HuH-7.5 (cell line): Measurements from ENCODE around the gene NFRKB.
A peak's percentile ranks its signal among the peaks of the same experiment; 100 is the strongest.
"Not testable (repeated sequence)": the region's sequence is repeated elsewhere in the genome, so short reads cannot be mapped to it uniquely, and the experiment has no call there.

Experiments used
- DNase-seq: peaks from one replicate; pipeline ENCODE4 v3.0.0; 2011; ENCODE audit warnings: low spot score

NFRKB gene

DNA sequence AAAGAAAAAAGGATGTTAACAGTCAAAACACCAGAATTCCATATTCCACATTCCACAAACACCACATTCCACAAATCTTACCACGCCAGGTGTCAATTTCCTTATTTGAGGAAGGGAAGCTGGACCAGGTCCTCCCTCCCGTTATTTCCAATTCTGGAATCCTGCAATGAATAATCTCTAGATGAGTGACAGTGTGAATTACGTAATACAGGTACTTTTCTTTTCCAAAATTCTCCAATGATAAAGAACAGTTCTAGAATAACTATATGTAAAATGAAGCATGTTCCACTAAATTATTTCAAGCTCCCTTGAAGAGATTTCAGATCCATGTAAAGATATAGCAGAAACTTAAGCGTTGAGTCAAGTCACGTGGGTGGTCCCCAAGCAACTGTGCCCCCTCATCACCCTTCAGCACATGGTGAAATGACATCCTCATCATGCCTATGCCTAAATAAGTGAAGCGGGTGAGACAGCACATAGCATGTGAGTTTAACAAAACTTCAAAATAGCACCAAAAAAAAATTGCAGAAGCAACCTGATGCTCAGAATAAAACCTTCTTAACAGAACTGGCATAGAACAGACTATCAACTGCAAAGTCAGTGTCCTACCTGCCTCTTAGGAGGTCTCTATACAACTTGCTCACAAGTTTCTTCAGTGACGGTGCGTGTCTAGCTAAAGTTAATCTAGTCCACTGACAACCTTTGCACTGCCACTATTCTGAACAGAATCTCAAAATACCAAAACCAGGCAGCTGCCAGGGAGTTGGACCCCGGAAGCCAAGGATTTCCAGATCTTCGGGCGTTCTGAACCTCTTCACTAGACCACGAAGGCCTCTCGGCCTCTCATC, 876 bp downstream of the NFRKB start:
- DNase-seq: no peak

DNA sequence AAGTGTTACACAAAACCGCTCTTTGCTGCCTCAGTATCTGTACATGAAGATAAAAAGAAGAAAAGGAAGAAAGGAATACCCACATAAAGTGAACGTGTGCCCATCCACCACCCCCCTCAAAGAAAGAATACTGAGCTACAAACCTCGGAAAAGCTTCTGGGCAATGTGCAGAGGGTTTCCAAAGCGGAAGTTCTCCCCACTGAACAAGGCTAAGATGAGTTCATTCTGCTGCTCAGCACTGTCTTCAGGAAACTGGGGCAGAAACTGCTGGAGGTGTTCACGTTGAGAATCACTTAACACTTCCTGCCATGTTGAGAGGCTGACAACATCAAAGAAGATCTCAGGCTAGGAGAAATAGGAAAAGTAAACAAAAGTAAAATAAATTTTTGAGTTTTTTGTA, 6.9 kb downstream of the NFRKB start:
- DNase-seq: no peak

DNA sequence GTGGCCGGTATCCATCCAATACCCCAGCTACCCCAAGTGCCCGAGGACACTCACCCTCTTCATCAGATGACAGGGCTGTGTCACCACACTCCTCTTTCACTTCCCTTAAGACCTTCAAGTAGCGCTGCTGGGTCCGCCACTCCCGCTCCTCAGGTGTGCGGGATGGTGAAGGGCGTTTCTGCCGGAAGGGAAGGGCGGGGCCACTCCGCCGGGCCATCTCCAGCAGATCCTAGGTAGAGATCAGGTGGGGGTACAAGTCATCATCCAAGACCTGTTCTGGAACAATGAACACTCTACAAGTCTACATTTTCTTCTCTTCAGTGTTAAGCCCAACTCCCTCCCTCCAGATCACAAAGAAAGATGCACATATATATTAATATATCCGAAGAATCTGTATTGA, 10.0 kb downstream of the NFRKB start:
- no peak for DNase-seq

DNA sequence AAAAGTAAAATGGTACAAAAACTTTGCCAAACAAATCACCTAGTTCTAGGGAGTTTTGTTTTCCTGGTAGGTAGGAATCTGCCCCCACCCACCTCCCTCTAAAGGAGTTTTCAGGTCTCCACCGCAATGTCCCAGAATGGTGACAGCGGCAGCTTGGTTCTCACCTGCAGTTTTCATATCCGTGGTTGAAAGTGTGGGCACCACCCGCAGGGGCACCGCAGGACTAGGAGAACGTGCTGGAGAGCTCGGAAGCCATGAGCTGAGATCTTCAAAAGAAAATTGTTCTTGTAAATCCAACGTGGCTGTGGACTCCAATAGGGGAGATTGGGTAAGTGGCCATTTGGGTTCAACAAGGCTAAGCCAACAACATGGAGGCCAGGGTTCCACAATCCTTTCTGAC, 10.8 kb downstream of the NFRKB start:
- no peak for DNase-seq

DNA sequence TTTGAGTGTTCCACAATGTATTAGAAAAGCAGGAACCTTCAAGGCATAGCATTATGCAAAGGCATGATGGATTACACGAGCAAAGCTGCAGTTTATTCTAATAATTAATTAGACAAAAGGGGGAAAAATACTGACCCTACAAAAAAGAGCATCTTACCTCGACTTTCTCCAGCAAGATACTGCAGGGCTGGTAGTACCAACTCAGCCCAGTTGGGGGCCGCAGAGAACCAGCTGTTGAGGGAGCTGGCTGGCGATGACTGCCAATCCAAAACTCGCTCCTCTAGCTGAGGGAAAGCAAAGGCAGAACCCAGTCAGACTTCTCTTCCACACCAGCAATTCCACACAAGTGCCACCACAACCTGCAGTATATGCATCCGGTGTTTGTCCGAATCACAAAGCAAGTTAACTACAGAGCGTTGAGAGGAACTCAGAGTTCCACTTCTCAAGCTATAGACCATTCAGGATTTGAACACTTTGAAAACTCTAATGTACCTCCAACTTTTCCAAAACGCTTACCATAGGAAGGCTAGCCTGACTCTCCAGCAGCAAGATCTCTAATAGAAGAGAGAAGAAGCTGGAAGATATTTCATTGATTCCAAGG, 13.7 kb downstream of the NFRKB start:
- DNase-seq: peak; percentile 41

DNA sequence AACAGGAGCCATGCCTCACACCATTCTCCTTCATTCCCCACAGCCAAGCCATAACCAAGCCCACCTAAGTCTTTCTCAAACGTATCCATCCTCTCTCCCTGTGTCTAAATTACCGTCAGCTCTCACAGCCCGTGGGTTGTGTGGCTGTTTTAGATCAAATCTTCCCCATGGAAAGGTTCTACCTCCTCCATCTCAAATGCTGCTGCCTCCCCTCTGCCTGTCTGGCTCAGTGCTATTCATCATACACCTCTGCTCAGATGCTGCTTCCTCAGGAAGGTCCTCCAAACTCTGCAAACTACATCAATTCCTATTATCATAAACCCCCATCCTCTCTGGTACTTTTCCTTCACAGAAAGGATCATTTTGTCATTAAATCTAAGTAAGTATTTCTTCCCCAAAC, 15.1 kb downstream of the NFRKB start:
- DNase-seq: no peak

DNA sequence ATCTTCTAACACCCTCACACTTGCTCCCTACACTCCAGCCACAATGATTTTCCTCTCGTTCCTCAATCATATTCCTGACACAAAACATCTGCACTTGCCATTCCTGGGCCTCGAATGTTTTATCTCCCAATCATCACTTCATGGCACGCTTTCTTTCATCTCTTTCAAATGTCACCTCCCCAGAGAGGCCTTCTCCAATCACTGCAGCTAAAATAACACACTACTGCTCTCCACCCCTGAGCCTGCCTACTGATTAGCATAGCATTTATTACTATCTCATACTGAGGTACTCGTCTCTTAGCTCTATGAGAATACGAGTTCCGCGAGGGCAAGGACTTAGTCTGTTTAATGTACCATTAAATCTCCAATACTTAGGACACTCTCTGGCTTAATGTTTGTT, 23.5 kb downstream of the NFRKB start:
- no peak for DNase-seq

DNA sequence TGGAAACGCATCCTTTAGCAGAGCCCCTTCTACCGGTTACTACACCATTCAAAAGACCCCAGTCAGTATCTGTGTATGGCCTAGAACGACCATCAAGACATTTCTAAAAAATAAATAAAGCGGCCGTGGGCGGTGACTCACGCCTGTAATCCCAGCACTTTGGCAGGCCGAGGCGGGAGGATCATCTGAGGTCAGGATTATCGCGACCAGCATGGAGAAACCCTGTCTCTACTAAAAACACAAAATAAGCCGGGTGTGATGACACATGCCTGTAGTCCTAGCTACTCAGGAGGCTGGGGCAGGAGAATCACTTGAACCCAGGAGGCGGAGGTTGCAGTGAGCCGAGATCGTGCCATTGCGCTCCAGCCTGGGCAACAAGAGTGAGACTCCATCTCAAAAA, 26.8 kb downstream of the NFRKB start:
- not testable (repeated sequence) for DNase-seq

DNA sequence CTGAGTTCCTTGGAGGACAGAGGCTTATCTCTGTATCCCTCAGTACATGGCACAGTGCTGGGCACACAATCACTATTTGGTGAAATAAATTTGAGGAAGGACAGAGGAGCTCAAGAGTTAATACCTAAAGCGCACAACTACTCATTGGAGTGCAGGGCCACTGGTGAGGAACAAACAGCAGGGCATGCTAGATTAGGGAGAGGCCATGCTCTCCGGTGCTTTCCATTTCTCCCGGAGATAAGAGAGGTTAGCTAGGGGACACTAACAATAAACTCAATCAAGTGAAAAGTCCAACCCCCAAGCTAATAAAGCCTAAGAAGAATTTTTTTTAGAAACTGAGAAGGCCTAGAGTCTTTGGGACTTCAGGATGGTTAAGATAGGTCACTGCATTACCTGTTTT, 29.1 kb downstream of the NFRKB start:
- DNase-seq: no peak

DNA sequence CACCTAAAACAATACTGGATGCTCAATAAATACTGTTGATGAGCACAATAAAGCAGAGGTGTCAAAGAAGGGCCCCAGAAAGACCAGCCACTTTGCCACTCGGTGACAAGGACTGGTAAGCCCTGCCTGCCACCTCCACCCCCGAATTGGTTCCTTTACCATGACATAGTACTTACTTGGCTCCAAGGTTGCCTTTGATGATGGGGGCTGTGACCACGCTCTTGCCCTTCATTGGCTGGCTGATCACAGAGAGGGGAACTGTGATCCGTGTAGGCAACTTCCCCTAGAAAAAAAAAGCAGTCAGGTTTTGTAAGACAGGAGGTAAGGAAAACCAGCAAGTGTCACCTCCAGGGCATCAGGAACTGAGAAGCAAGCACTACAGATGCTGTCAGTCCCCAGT, 29.7 kb downstream of the NFRKB start:
- DNase-seq: no peak

DNA sequence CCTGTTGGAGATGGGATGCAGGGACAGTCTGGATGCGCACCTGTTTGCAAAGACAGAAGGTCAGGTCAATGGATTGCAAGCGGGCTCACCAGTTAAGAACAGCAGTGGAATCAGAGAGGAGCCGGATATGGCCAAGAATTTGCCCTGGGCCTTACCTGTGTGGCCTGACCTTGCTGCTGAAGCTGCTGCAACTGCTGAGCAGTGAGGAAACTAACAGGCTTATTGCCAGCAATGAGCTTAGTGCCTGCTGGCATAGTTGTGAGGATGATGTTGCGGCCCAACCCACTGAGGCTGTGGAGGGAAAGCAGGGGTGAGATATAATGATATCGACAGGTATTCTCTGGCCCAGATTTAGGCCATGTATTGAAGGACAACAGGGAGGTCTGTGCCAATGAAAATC, 30.6 kb downstream of the NFRKB start:
- DNase-seq: no peak

DNA sequence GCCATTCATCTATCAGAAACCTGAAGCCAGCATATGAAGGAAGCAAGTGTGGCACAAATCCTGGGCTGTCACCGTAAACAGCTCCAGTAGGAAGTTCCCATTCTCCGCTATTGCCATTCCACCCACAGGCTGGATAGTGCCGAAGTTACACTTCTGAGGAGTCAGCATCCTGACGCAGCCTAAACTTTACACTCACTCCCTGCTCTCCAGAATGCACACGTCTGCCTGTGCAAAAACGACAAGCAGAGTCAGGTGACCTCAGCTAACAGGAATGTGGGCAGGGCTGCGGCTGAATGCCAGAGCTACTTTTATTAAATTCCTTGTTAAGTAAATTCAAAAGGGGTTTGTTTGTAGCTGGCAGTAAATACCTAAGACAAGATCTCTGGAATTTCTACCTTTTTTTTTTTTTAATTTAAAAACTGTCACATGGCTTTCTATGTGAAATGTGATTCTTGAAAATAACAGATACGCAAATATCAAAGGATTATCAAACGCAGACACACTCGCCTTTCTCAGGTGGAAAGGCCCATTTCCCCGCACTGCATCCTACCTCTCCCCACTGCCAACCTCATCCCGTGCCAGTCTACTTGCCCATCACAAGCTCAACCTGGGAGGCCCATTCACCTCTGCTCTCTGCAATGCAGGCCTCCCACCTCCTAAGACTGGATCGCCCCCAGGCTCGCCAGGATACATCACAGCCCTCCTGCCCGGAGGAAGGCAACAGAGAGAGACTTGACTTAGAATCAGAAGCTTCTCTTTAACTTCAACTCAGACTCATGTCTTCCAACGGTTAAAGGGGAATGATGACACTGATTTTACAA, 33.5 kb downstream of the NFRKB start:
- DNase-seq: peak; percentile 70

DNA sequence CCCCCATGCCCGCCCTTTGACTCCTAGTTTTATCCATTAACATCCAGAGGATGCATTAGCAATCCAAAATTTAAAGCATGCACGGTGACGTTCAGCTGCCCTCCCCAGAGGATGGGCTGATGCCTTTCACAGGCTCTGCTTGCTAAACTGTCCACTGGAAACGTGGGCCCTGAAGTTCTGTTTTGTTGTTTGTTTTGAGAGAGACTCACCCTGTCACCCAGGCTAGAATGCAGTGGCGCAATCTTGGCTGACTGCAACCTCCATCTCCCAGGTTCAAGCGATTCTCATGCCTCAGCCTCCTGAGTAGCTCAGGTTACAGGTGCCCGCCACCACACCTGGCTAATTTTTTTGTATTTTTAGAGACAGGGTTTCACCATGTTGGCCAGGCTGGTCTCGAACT, 39.3 kb downstream of the NFRKB start:
- DNase-seq: no peak

DNA sequence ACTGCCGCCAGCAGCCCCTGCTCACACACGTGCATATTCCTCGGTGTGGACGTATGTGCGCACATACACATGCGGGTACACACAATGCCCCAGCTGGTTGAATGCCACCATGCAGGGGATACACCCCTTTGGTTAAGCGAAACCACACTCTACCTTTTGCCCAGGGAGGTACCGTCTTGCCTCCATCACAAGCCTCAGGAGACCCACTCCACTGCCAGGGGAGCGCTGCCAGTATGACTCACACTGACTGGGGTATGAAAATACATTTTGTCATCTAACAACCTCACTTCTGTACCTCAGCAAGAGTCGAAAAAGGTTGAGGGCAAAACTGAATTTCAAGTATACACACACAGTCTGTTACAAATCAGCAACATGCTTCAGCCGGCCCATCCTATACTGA, 40.3 kb downstream of the NFRKB start:
- no peak for DNase-seq

DNA sequence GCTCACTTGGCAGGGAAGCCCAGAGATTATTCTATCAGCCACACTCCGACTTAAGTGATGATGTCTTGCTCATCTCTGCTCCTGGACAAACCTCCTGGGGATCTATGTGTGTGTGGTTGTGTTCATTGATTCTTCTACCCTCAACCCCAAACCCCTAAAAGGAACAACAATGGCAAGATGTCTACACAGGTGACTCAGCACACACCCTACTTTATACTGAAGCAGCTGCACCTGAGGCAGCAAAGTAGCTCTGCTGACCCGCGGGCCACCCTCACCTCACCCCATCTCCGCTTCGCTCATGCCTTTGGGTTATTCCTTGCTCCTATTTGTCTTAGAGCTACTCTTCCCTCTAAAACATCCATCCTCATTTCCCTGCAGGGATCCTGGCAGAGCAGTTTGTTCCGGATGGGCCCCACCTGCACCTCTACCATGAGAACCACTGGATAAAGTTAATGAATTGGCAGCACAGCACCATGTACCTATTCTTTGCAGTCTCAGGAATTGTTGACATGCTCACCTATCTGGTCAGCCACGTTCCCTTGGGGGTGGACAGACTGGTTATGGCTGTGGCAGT, 41.1 kb downstream of the NFRKB start:
- DNase-seq: no peak

DNA sequence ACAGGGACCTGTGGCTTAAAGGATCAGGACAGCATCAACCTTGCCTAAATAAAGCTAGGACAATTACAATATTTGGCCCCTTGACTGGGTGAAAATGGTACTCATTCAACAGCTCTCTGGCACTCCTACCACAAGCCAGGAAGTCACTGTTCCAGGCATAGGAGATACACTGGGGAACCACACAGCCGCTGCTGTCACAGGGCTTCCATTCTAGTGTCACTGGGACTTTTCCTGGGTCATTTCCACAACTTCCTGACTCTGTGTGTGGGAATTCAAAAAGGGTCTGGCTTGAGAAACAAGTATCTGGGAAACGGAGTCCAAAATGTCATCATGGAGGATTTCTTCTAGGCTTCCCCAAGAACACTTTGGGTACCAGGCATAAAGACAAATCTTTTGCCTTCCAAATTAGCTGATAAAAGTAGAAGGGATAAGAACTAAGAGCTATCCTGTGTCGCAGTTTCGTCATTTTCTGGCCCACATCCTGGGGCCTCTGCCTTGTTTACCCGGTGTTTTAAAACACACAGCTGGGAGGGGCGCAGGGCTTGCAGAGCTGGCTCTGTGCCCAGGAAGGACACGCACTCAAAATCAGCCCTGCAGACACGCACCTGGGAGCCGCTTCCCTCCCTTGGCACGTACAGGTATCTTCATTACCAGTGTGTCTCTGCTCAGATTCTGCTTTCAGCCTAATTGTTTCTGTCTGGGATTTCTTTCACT, 41.7 kb downstream of the NFRKB start:
- DNase-seq: peak; percentile 49

DNA sequence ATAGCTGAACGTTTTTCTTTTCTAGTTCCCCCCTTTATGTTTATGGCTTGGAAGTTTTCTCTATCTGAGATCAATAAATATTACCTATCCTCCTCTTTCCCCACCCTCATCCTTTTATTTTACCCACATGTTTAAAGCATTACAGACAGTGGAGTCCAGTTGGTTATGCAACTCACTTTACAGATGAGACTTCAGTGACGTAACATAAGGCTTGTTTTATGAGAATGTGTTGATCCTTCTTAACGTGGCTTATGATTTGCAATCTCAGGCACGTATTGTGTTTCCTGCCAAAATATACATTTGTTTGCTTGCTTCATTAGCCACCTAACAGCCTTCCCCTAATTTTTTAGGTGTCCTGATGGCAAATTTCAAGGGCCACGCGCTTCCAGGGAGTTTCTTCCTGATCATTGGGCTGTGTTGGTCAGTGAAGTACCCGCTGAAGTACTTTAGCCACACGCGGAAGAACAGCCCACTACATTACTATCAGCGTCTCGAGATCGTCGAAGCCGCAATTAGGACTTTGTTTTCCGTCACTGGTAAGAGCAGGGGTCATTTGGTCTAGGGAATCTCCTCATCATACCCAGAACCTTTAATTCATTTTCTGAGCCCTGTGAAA, 43.1 kb downstream of the NFRKB start:
- no peak for DNase-seq

DNA sequence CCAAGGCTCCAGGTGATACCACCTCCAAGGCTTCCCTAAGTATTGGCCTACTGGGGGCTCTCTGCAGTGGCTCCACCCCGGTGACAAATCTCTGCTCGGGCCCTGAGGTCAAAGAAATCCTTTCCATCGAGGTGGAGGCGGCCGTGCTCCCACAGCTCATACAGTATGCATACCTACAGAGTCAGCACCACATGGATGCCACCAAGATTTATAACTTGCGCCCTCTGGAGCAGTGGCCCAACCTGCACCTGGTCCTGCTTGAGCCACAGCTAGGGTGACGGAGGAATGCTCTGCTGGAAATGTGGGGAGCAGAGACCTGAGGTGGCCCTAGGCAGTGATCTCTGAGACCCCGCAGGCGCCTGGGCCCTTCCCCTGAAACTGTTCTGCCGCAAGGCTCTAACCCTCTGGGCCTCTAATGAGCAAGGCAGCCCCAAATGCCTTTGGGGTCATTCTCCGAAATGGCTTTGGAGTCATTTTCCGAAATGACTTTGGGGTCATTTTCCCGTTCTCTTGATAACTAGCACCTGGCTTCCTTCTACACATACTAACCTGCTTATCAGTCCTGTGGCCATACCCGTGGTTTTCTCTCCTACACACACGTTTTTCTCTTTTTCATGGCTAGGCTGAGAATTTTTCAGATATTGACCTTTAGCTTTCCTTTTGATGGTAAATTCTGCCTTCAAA, 45.8 kb downstream of the NFRKB start:
- DNase-seq: no peak

DNA sequence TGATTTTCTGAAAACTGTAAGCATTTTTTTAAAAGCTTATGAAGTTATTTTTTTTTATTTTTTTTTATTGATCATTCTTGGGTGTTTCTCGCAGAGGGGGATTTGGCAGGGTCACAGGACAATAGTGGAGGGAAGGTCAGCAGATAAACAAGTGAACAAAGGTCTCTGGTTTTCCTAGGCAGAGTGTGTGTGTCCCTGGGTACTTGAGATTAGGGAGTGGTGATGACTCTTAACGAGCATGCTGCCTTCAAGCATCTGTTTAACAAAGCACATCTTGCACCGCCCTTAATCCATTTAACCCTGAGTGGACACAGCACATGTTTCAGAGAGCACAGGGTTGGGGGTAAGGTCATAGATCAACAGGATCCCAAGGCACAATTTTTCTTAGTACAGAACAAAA, 48.0 kb downstream of the NFRKB start:
- DNase-seq: not testable (repeated sequence)

DNA sequence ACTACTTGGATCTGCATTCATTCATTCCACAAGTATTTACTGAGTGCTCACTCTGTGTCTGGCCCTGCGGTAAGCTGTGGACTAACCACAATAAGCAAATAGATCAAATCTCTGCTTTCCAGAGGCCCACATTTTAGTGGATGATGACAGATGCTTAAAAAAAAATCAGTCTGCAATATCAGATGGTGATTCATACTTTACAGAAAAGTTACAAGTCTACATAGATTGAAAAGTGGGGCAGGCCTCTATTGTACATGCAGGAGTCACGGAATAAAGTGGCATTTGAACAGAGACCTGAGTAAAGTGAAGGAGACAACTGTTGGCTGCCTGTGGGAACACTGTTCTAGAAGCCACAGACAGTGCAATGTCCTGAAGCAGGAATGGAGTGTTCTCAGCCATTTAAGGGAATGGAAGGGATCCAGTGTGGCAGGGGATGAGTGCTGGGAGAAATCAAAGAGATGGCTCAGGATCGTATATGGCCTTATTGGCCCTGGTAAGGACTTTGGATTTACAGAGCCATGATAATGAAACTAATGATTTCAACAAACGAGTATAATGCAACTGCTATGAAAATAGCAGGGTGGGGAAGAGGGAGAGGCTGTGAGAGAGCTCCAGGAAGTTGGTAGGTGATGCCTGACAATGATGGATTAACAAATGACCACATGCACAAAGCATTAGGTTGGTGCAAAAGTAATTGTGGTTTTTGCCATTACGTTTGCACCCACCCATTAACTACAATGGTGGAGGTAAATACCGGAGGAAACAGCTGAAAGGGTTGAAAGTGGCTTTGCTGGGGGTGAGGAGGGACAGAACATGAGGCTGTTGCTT, 48.7 kb downstream of the NFRKB start:
- no peak for DNase-seq
